ENCODE results near the gene FBXL17. TPM values are rescaled to one million over a fixed set of nuclear protein-coding genes. Genes with fewer than 3 reads are reported as not detected.

FBXL17 gene
- polyA plus RNA-seq, 2 of the 4 experiments (the other 2 are of a cell fraction): 8.7 to 9.1 TPM

DNA sequence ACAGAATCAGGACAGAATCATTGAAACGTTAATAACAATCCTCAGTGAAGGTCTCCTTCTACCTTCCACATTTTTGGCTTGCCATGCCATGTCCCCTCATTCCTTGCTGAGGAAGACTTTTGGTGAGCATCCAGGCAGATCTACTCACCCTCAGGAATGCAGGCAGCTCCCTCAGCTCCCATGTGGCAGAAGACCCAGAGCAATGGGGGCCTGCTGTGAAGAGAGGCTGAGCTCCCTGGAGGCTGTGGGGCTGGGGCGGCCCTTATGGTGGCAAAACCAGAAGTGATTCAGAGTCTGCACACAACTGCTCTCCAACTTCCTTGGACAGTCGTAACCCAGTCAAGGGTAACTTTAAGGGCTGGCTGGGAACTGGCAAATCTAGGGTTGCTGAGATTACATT lies 463.9 kb downstream of the FBXL17 start:
- DNase-seq (ENCODE audit: low read depth in 1 of 2, low spot score in 1 of 2) (no peak), ATAC-seq (no peak), FAIRE-seq (no peak)
- POLR2A ChIA-PET: no interaction called here
- no peak for TF ChIP-seq POLR2AphosphoS2 (conservative IDR thresholded peaks at IDR 0.05; ENCODE audit: low read length)
- TF ChIP-seq KDM5A (IDR thresholded peaks at IDR 0.05): no peak
- TF ChIP-seq ZNF302 (CRISPR knock-in tag; IDR thresholded peaks at IDR 0.05): no peak
- TF ChIP-seq POLR2A (IDR thresholded peaks at IDR 0.05; ENCODE audit: low read length): no peak
- Histone ChIP-seq H3K9me3 (no peaks in the 10 kb centered on the region), H3K4me2 (no peak overlapping the region), H3K4me3 (no peak overlapping the region), H3K4me1 (no peaks in the 10 kb centered on the region), H3K27ac (no peak overlapping the region)
- 65% methylated on average over 2 of the region's 3 CpGs for WGBS (ENCODE audit: missing lambda C conversion rate)
- CTCF ChIA-PET: no interaction called here

DNA sequence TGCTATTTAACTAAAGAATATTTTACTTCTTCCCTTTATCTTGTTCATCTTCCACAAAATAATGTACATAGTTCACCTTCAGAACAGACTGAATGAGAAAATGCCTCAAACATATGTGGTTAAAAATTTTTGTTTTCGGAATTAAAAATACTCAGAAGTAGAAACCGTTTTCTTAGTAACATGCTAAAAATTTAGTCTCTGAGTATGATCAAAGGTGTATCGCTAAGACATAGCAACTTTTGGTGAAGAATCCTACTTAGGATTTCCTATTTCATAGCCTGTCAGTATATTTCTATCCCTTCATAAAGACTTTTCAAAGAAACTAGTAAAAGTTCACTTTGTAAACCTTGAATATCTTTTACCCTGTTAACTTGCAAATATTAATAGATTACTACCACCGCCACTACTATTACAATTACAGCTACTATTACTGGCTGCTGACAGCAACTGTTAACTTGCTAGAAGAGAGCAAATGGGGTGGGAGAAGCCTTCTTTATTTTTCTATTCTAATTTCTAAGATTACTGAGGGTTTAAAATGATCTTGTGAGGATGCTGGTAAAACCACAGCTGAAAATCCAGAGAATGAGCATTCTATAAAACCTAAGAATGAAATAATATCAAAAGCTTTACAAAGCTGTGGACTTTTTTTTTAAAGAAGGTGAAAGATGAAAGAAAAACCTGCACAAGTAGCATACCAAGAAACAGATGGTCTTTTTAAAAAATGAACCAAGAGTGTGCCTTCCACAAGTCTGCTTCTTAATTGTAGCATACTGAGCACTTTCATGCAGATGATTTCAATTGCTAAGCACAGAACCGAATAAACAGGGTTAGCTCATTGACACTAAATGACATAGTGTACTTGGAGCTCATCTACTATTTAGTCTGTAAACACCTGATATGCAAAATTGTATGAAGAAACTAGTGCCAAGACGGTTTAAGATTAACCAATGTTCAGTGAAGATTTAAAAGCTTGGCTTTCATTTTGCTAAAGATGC lies 464.9 kb downstream of the FBXL17 start:
- CTCF ChIA-PET: no interaction called here
- Histone ChIP-seq H3K4me2 (no peak overlapping the region), H3K27ac (no peak overlapping the region), H3K9me3 (no peaks in the 10 kb centered on the region), H3K4me3 (no peak overlapping the region), H3K4me1 (no peaks in the 10 kb centered on the region)
- DNase-seq (ENCODE audit: low read depth in 1 of 2, low spot score in 1 of 2) (no peak), ATAC-seq (no peak), FAIRE-seq (peak; percentile 32)
- TF ChIP-seq ZC3H11A (IDR thresholded peaks at IDR 0.05) (no peak), CBX2 (IDR thresholded peaks at IDR 0.05; ENCODE audit: borderline replicate concordance, low read depth) (no peak), FOSL2 (IDR thresholded peaks at IDR 0.05) (no peak), FOSL2 (CRISPR knock-in tag; IDR thresholded peaks at IDR 0.05) (no peak), NFE2L2 (conservative IDR thresholded peaks at IDR 0.05; ENCODE audit: low read length) (no peak), RNF2 (IDR thresholded peaks at IDR 0.05; ENCODE audit: borderline replicate concordance, low read depth) (no peak), MYC (IDR thresholded peaks at IDR 0.05; ENCODE audit: borderline replicate concordance, low read length) (no peak), RCOR1 (IDR thresholded peaks at IDR 0.05; ENCODE audit: low read depth, low read length) (no peak)
- TF ChIP-seq, protein P1, sequence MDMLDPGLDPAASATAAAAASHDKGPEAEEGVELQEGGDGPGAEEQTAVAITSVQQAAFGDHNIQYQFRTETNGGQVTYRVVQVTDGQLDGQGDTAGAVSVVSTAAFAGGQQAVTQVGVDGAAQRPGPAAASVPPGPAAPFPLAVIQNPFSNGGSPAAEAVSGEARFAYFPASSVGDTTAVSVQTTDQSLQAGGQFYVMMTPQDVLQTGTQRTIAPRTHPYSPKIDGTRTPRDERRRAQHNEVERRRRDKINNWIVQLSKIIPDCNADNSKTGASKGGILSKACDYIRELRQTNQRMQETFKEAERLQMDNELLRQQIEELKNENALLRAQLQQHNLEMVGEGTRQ (IDR thresholded peaks at IDR 0.05): no peak
- TF ChIP-seq, protein P2, sequence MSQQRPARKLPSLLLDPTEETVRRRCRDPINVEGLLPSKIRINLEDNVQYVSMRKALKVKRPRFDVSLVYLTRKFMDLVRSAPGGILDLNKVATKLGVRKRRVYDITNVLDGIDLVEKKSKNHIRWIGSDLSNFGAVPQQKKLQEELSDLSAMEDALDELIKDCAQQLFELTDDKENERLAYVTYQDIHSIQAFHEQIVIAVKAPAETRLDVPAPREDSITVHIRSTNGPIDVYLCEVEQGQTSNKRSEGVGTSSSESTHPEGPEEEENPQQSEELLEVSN (IDR thresholded peaks at IDR 0.05; ENCODE audit: borderline replicate concordance, low read depth): no peak
- POLR2A ChIA-PET: no interaction called here
- 71% methylated on average over 6 of the region's 6 CpGs for WGBS (ENCODE audit: missing lambda C conversion rate)

DNA sequence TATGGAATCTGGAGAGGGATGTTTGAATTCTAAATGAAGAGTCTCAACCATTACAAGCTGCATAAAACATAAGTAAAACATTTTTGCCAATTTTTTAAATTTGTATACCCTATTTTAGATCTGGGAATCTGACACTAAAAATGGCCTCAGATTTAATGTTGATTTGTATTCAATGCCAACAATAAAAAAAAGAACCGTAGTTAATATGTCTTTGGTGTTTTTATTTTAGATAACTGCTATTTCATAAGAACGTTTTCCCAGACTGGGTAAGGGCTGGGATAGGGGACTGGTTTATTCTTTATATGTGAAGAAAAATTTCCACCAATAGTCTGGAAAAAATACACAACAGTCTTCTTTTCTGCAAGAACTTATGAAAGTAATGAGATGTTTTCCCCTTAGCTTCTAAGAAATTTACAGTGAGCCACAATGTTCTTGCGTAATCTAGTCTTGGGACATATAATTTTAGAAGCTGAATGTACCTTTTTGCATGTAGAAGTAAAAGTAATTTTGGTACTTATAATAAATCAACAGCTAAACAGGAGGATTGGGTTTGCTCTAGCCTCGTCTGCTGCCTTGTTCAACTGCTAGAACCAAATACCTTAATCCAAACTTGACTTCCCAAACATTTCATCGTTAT lies 466.6 kb downstream of the FBXL17 start:
- WGBS (ENCODE audit: missing lambda C conversion rate): 66% methylated on average over 5 of the region's 5 CpGs
- ChIA-PET CTCF (no interaction called here), POLR2A (no interaction called here)
- H3K4me1 ChIP-seq: no peaks in the 10 kb centered on the region
- no peak overlapping the region for H3K4me3 ChIP-seq
- H3K27ac ChIP-seq: no peak overlapping the region
- ATAC-seq (no peak), DNase-seq (ENCODE audit: low read depth in 1 of 2, low spot score in 1 of 2) (no peak), FAIRE-seq (no peak)
- H3K9me3 ChIP-seq: no peaks in the 10 kb centered on the region
- no peak overlapping the region for H3K4me2 ChIP-seq
- no peak for TF ChIP-seq PHF8 (IDR thresholded peaks at IDR 0.05; ENCODE audit: borderline replicate concordance, low read depth)
- TF ChIP-seq MAZ (IDR thresholded peaks at IDR 0.05; ENCODE audit: borderline replicate concordance, low read depth, low read length): no peak
- TF ChIP-seq HDAC2 (IDR thresholded peaks at IDR 0.05): no peak
- TF ChIP-seq, protein P3, sequence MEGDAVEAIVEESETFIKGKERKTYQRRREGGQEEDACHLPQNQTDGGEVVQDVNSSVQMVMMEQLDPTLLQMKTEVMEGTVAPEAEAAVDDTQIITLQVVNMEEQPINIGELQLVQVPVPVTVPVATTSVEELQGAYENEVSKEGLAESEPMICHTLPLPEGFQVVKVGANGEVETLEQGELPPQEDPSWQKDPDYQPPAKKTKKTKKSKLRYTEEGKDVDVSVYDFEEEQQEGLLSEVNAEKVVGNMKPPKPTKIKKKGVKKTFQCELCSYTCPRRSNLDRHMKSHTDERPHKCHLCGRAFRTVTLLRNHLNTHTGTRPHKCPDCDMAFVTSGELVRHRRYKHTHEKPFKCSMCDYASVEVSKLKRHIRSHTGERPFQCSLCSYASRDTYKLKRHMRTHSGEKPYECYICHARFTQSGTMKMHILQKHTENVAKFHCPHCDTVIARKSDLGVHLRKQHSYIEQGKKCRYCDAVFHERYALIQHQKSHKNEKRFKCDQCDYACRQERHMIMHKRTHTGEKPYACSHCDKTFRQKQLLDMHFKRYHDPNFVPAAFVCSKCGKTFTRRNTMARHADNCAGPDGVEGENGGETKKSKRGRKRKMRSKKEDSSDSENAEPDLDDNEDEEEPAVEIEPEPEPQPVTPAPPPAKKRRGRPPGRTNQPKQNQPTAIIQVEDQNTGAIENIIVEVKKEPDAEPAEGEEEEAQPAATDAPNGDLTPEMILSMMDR (IDR thresholded peaks at IDR 0.05): no peak
- TF ChIP-seq, protein P1 (IDR thresholded peaks at IDR 0.05): no peak
- TF ChIP-seq CEBPB (IDR thresholded peaks at IDR 0.05): no peak
- no peak for TF ChIP-seq EP300 (IDR thresholded peaks at IDR 0.05)
- TF ChIP-seq, protein P4, sequence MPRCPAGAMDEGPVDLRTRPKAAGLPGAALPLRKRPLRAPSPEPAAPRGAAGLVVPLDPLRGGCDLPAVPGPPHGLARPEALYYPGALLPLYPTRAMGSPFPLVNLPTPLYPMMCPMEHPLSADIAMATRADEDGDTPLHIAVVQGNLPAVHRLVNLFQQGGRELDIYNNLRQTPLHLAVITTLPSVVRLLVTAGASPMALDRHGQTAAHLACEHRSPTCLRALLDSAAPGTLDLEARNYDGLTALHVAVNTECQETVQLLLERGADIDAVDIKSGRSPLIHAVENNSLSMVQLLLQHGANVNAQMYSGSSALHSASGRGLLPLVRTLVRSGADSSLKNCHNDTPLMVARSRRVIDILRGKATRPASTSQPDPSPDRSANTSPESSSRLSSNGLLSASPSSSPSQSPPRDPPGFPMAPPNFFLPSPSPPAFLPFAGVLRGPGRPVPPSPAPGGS (IDR thresholded peaks at IDR 0.05): no peak
- no peak for TF ChIP-seq MYC (IDR thresholded peaks at IDR 0.05; ENCODE audit: borderline replicate concordance, low read length)
- TF ChIP-seq, protein P5, sequence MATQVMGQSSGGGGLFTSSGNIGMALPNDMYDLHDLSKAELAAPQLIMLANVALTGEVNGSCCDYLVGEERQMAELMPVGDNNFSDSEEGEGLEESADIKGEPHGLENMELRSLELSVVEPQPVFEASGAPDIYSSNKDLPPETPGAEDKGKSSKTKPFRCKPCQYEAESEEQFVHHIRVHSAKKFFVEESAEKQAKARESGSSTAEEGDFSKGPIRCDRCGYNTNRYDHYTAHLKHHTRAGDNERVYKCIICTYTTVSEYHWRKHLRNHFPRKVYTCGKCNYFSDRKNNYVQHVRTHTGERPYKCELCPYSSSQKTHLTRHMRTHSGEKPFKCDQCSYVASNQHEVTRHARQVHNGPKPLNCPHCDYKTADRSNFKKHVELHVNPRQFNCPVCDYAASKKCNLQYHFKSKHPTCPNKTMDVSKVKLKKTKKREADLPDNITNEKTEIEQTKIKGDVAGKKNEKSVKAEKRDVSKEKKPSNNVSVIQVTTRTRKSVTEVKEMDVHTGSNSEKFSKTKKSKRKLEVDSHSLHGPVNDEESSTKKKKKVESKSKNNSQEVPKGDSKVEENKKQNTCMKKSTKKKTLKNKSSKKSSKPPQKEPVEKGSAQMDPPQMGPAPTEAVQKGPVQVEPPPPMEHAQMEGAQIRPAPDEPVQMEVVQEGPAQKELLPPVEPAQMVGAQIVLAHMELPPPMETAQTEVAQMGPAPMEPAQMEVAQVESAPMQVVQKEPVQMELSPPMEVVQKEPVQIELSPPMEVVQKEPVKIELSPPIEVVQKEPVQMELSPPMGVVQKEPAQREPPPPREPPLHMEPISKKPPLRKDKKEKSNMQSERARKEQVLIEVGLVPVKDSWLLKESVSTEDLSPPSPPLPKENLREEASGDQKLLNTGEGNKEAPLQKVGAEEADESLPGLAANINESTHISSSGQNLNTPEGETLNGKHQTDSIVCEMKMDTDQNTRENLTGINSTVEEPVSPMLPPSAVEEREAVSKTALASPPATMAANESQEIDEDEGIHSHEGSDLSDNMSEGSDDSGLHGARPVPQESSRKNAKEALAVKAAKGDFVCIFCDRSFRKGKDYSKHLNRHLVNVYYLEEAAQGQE (IDR thresholded peaks at IDR 0.05): no peak
- no peak for TF ChIP-seq RAD21 (conservative IDR thresholded peaks at IDR 0.05 in 1 of 2, IDR thresholded peaks at IDR 0.05 in 1 of 2)

All from A549 (cell line).